Caco-2 (cell line): ENCODE measurements around the gene RIMKLA. TPM values are rescaled to one million over a fixed set of nuclear protein-coding genes. Genes with fewer than 3 reads are reported as not detected.

Experiments used
- BruUV-seq: library from RNA; stranded (reverse); fragments of 400-500 nt; replicated peaks from 2 replicates; lab custom pipeline; 2021; lab: Mats Ljungman, UMichigan
- CTCF ChIA-PET: fragments of 300-600 bp; sonication (Branson Sonifier 250); formaldehyde crosslinking; loops from one replicate; lab custom pipeline; 2022; ENCODE audit warnings: antibody characterized with exemption; lab: Charles Lee
- POLR2A ChIA-PET: fragments of 300-600 bp; sonication (Branson Sonifier 250); formaldehyde crosslinking; loops from one replicate; lab custom pipeline; 2022; ENCODE audit warnings: antibody characterized with exemption; lab: Charles Lee
- DNase-seq, 2 experiments: peaks; one replicate each; pipeline versions ENCODE4 v3.0.0 to v3.0.0-alpha.2; 2020 to 2022
- H3K27me3 ChIP-seq: replicated peaks from 2 replicates; pipeline ENCODE4 v1.6.0; 2011; ENCODE audit warnings: low read length; ENCODE audit not compliant: control insufficient read depth, insufficient read depth
- H3K36me3 ChIP-seq: 2 replicates; pipeline ENCODE4 v1.5.1; 2011; ENCODE audit warnings: low read length; ENCODE audit not compliant: control insufficient read depth, insufficient read depth
- H3K4me1 ChIP-seq: fragments of 250-450 bp; sonication (Bioruptor Pico); 2 replicates; pipeline ENCODE4 v1.5.1; 2020; ENCODE audit warnings: mild to moderate bottlenecking
- H3K4me3 ChIP-seq: 2 replicates; pipeline ENCODE4 v1.5.1; 2011; ENCODE audit warnings: low read depth, mild to moderate bottlenecking, control low read depth, low read length
- H3K9me3 ChIP-seq: fragments of 250-450 bp; sonication (Bioruptor Pico); 2 replicates; pipeline ENCODE4 v1.5.1; 2020; ENCODE audit warnings: mild to moderate bottlenecking, moderate library complexity
- H3K27ac Mint-ChIP-seq: one replicate; pipeline ENCODE4 v1.8.0; 2022; ENCODE audit warnings: mixed read lengths; ENCODE audit not compliant: unreplicated experiment
- H3K27me3 Mint-ChIP-seq: one replicate; pipeline ENCODE4 v1.8.0; 2022; ENCODE audit warnings: mixed read lengths; ENCODE audit not compliant: insufficient read depth, unreplicated experiment
- H3K36me3 Mint-ChIP-seq: one replicate; pipeline ENCODE4 v1.8.0; 2022; ENCODE audit warnings: mild to moderate bottlenecking, mixed read lengths; ENCODE audit not compliant: insufficient read depth, unreplicated experiment
- H3K4me1 Mint-ChIP-seq: one replicate; pipeline ENCODE4 v1.8.0; 2022; ENCODE audit warnings: low read depth, mixed read lengths; ENCODE audit not compliant: unreplicated experiment
- H3K4me3 Mint-ChIP-seq: one replicate; pipeline ENCODE4 v1.8.0; 2022; ENCODE audit warnings: mild to moderate bottlenecking, moderate library complexity, mixed read lengths; ENCODE audit not compliant: unreplicated experiment
- H3K9me3 Mint-ChIP-seq: one replicate; pipeline ENCODE4 v1.8.0; 2022; ENCODE audit warnings: mixed read lengths; ENCODE audit not compliant: unreplicated experiment
- intact Hi-C: fragments of 100-400 bp; cut with micrococcal nuclease; formaldehyde crosslinking; loops from one replicate; pipeline ENCODE4 v1.10.0; 2022; ENCODE audit not compliant: unreplicated experiment
- total RNA-seq: library from RNA; stranded (reverse); gene quantifications from 2 replicates; pipeline ENCODE4 v1.2.3, GENCODE V29; 2022
- TF ChIP-seq, protein P1 (sequence below), 2 experiments: fragments of 200-600 bp in 1 of 2; IDR thresholded peaks; 1 replicate in 1 of 2; 2 replicates in 1 of 2; pipeline versions ENCODE4 v1.5.1 to v1.8.0; 2011 to 2022; ENCODE audit warnings: antibody characterized with exemption in 1 of 2, control low read depth in 1 of 2, inconsistent platforms in 1 of 2, low read depth in 1 of 2, low read length in 1 of 2, mild to moderate bottlenecking in 1 of 2, moderate library complexity in 1 of 2; ENCODE audit not compliant: insufficient read depth in 1 of 2, severe bottlenecking in 1 of 2, unreplicated experiment in 1 of 2

Gene RIMKLA
- total RNA-seq, 1 experiment from 2014 or later, result 12.4 TPM

GRCh38 chr1:42420121-42420520, 39.5 kb downstream of the RIMKLA start:
- DNase-seq, result no peak
- intact Hi-C loops, result no loop called here
- Histone ChIP-seq H3K9me3 (no peaks in the 10 kb centered on the region), H3K4me3 (no peak overlapping the region), H3K36me3 (no peaks in the 10 kb centered on the region), H3K4me1 (no peaks in the 10 kb centered on the region), H3K27me3 (no peaks in the 10 kb centered on the region)
- Mint-ChIP-seq H3K4me3 (no peak overlapping the region), H3K36me3 (no peaks in the 10 kb centered on the region), H3K9me3 (no peaks in the 10 kb centered on the region), H3K4me1 (no peaks in the 10 kb centered on the region), H3K27ac (no peak overlapping the region), H3K27me3 (no peaks in the 10 kb centered on the region)
- ChIA-PET CTCF (no interaction called here), POLR2A (no interaction called here)
- BruUV-seq, result no TSS peak
- TF ChIP-seq, protein P1, sequence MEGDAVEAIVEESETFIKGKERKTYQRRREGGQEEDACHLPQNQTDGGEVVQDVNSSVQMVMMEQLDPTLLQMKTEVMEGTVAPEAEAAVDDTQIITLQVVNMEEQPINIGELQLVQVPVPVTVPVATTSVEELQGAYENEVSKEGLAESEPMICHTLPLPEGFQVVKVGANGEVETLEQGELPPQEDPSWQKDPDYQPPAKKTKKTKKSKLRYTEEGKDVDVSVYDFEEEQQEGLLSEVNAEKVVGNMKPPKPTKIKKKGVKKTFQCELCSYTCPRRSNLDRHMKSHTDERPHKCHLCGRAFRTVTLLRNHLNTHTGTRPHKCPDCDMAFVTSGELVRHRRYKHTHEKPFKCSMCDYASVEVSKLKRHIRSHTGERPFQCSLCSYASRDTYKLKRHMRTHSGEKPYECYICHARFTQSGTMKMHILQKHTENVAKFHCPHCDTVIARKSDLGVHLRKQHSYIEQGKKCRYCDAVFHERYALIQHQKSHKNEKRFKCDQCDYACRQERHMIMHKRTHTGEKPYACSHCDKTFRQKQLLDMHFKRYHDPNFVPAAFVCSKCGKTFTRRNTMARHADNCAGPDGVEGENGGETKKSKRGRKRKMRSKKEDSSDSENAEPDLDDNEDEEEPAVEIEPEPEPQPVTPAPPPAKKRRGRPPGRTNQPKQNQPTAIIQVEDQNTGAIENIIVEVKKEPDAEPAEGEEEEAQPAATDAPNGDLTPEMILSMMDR (IDR thresholded peaks at IDR 0.05; ENCODE audit: insufficient read depth in 1 of 2, low read depth in 1 of 2, low read length in 1 of 2, severe bottlenecking in 1 of 2, unreplicated experiment in 1 of 2), result no peak

DNA sequence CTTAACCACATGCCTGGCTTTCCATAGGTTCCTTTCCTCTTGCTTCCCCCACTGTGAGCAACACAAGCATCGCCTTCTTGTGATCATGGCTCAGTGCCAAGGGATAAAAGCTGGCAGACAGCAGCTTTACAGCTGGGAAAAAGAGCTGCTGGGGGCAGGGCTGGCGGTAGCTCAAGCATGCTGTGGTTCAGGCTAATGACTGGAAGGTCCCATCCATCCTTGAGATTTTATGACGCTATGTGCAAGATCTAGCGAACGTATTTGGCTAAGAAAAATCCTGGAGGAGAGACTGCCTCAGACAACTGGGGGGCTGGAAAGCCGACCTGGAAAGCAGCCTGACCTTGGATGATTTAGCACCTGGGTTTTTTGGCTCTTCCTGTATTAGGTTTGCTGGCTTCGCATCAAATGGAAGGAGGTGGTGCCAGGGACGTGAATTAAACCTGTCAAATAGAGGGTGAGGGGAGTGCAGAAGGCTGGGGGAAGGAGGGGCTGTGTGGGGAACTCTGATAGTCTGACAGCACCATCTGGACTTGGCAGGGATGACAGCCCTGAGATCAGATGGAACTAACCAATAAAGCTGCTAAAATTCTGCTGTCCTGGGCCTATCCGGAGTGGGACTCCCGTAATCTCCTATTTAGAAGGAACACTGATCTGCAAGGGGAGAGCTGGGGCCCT, 40.5 kb downstream of the RIMKLA start:
- BruUV-seq, result no TSS peak
- no peaks in the 10 kb centered on the region for H3K36me3 ChIP-seq
- H3K4me3 ChIP-seq, result no peak overlapping the region
- H3K27me3 ChIP-seq, result no peaks in the 10 kb centered on the region
- ChIA-PET POLR2A (no interaction called here), CTCF (no interaction called here)
- no peaks in the 10 kb centered on the region for H3K4me1 ChIP-seq
- no peak overlapping the region for H3K4me3 Mint-ChIP-seq
- no peaks in the 10 kb centered on the region for H3K9me3 Mint-ChIP-seq
- intact Hi-C loops, result no loop called here
- TF ChIP-seq, protein P1 (IDR thresholded peaks at IDR 0.05; ENCODE audit: insufficient read depth in 1 of 2, low read depth in 1 of 2, low read length in 1 of 2, severe bottlenecking in 1 of 2, unreplicated experiment in 1 of 2), result no peak
- H3K27ac Mint-ChIP-seq, result no peak overlapping the region
- DNase-seq, result no peak
- no peaks in the 10 kb centered on the region for H3K9me3 ChIP-seq
- no peaks in the 10 kb centered on the region for H3K4me1 Mint-ChIP-seq
- no peaks in the 10 kb centered on the region for H3K36me3 Mint-ChIP-seq
- H3K27me3 Mint-ChIP-seq, result no peaks in the 10 kb centered on the region

- no peak for DNase-seq
- intact Hi-C loops, result no loop called here
- Histone ChIP-seq H3K36me3 (no peaks in the 10 kb centered on the region), H3K4me3 (no peak overlapping the region), H3K4me1 (no peaks in the 10 kb centered on the region), H3K27me3 (no peaks in the 10 kb centered on the region), H3K9me3 (no peaks in the 10 kb centered on the region)
- BruUV-seq, result no TSS peak
- ChIA-PET CTCF (no interaction called here), POLR2A (no interaction called here)
- no peaks in the 10 kb centered on the region for H3K27me3 Mint-ChIP-seq
- no peaks in the 10 kb centered on the region for H3K4me1 Mint-ChIP-seq
- H3K4me3 Mint-ChIP-seq, result no peak overlapping the region
- no peaks in the 10 kb centered on the region for H3K9me3 Mint-ChIP-seq
- no peaks in the 10 kb centered on the region for H3K36me3 Mint-ChIP-seq
- H3K27ac Mint-ChIP-seq, result no peak overlapping the region
- TF ChIP-seq, protein P1 (IDR thresholded peaks at IDR 0.05; ENCODE audit: insufficient read depth in 1 of 2, low read depth in 1 of 2, low read length in 1 of 2, severe bottlenecking in 1 of 2, unreplicated experiment in 1 of 2), result no peak
Measured at GRCh38 chr1:42422737-42423136, 42.1 kb downstream of the RIMKLA start.
